ENCODE data around the gene PRR23A.

DNA sequence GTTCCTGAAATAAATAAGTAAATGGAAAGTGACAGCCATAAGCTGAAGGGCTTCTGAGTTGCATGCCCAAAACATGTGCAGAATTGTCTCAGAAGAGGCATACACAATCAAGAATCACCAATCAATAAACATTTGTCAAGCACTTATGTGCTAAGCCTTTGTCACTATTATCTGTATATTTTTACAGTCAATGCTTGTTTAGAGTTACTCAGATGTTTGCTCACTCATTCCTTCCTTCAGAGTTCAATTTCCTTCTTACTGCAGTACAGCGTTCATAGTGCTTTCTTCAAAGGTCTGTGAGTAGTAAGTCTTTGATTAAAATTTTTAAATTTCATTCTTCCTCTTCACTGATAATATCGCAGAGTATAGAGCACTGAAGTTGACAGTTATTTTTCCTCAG, 41.8 kb downstream of the PRR23A start:
- TF ChIP-seq, protein P1, sequence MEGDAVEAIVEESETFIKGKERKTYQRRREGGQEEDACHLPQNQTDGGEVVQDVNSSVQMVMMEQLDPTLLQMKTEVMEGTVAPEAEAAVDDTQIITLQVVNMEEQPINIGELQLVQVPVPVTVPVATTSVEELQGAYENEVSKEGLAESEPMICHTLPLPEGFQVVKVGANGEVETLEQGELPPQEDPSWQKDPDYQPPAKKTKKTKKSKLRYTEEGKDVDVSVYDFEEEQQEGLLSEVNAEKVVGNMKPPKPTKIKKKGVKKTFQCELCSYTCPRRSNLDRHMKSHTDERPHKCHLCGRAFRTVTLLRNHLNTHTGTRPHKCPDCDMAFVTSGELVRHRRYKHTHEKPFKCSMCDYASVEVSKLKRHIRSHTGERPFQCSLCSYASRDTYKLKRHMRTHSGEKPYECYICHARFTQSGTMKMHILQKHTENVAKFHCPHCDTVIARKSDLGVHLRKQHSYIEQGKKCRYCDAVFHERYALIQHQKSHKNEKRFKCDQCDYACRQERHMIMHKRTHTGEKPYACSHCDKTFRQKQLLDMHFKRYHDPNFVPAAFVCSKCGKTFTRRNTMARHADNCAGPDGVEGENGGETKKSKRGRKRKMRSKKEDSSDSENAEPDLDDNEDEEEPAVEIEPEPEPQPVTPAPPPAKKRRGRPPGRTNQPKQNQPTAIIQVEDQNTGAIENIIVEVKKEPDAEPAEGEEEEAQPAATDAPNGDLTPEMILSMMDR (IDR thresholded peaks at IDR 0.05) = no peak
- TF ChIP-seq POLR2AphosphoS5 (IDR thresholded peaks at IDR 0.05) (no peak), POLR2A (IDR thresholded peaks at IDR 0.05) (no peak)

Data from breast epithelium (tissue), 3 donors.